Esophagus squamous epithelium (tissue), 4 donors: Measurements from ENCODE around the gene CACTIN.

Source experiments
- POLR2A ChIP-seq, 4 donors: fragments of 450-650 bp; IDR thresholded peaks; one replicate each; pipeline ENCODE4 v1.6.1; 2017; ENCODE audit warnings: antibody characterized with exemption in 4 of 4, mild to moderate bottlenecking in 4 of 4, moderate library complexity in 3 of 4
- TF ChIP-seq, protein P1 (sequence below), 6 experiments: fragments of 450-650 bp in 4 of 6; fragments of 200-600 bp in 2 of 6; sonication (generic) in 2 of 6; IDR thresholded peaks; one replicate each; pipeline ENCODE4 v1.5.1; 2016 to 2019; ENCODE audit warnings: antibody characterized with exemption in 6 of 6, mild to moderate bottlenecking in 4 of 6, moderate library complexity in 4 of 6

DNA sequence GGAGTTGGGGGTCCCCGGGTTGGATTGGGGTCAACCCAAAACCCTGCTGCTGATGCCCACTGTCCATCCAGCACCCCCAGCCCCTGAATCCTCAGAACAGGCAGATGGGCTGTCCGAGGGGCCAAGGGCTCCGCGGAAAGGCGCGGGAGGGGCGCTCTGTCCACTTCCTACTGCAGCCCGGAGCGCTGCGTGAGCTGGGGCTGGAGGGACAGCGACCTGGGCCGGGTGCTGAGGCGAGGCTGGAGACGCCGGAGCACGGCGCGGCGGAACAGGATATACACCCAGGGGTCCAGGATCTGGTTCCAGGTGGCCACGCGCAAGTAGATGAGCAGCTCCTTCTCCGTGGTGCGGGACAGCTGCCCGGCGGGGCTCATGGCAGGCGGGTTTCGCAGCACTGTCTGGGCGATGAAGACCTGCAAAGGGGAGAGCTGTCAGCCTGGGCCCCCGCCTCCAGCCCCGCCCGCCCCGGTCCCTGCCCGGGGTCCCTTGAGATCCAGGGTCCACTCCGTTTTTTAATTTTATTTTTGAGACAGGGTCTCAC is 31.0 kb downstream of the CACTIN start:
- TF ChIP-seq, protein P1, sequence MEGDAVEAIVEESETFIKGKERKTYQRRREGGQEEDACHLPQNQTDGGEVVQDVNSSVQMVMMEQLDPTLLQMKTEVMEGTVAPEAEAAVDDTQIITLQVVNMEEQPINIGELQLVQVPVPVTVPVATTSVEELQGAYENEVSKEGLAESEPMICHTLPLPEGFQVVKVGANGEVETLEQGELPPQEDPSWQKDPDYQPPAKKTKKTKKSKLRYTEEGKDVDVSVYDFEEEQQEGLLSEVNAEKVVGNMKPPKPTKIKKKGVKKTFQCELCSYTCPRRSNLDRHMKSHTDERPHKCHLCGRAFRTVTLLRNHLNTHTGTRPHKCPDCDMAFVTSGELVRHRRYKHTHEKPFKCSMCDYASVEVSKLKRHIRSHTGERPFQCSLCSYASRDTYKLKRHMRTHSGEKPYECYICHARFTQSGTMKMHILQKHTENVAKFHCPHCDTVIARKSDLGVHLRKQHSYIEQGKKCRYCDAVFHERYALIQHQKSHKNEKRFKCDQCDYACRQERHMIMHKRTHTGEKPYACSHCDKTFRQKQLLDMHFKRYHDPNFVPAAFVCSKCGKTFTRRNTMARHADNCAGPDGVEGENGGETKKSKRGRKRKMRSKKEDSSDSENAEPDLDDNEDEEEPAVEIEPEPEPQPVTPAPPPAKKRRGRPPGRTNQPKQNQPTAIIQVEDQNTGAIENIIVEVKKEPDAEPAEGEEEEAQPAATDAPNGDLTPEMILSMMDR (IDR thresholded peaks at IDR 0.05) = no peak
- no peak for TF ChIP-seq POLR2A (IDR thresholded peaks at IDR 0.05)
